Measurements from ENCODE around the gene SP7. TPM values are rescaled to one million over a fixed set of nuclear protein-coding genes. Genes with fewer than 3 reads are reported as not detected.

The SP7 gene
- 0.31 TPM for total RNA-seq

GRCh38 chr12:53336181-53336681, at the start of gene SP7:
SP7 (minus strand) TSS chr12:53336354; CDS start chr12:53335646, 708 bp downstream.

GRCh38 chr12:53380104-53380793, 44.1 kb upstream of the SP7 start, which contains the start of gene SP1:
SP1 (plus strand) TSS chr12:53380176; CDS start chr12:53380292, 116 bp downstream.

GRCh38 chr12:53299454-53300180, 36.5 kb downstream of the SP7 start, which contains the start of gene MYG1:
MYG1 (plus strand) TSS chr12:53299695; CDS start chr12:53299738, 43 bp downstream.

GRCh38 chr12:53295070-53295890, 40.9 kb downstream of the SP7 start, which contains the start of gene PFDN5:
PFDN5 (plus strand) TSS chr12:53295542; CDS start chr12:53295568, 26 bp downstream.

Other genes with a start within 250 kb of the SP7 start
- 3.8 TPM for gene IGFBP6, start 238.7 kb downstream of the SP7 start, total RNA-seq
- not detected for gene SOAT2, start 232.9 kb downstream of the SP7 start, total RNA-seq
- 23.2 TPM for gene ZNF740, start 155.6 kb downstream of the SP7 start, total RNA-seq
- gene CSAD, start 155.4 kb downstream of the SP7 start, total RNA-seq, result 52.9 TPM
- gene ITGB7, start 129.1 kb downstream of the SP7 start, total RNA-seq, result not detected
- 5.0 TPM for gene RARG, start 104.1 kb downstream of the SP7 start, total RNA-seq
- gene ESPL1, start 68.1 kb downstream of the SP7 start, total RNA-seq, result 2.8 TPM
- gene PFDN5, start 40.8 kb downstream of the SP7 start, total RNA-seq, result 432 TPM
- 46.3 TPM for gene MYG1, start 36.7 kb downstream of the SP7 start, total RNA-seq
- 38.8 TPM for gene AAAS, start 14.7 kb downstream of the SP7 start, total RNA-seq
- 23.5 TPM for gene SP1, start 43.8 kb upstream of the SP7 start, total RNA-seq
- gene AMHR2, start 87.5 kb upstream of the SP7 start, total RNA-seq, result not detected
- 6.6 TPM for gene PRR13, start 105.4 kb upstream of the SP7 start, total RNA-seq
- gene PCBP2, start 115.7 kb upstream of the SP7 start, total RNA-seq, result 324 TPM
- 61.0 TPM for gene MAP3K12, start 163.1 kb upstream of the SP7 start, total RNA-seq
- gene TARBP2, start 164.9 kb upstream of the SP7 start, total RNA-seq, result 41.3 TPM
- not detected for gene NPFF, start 171.1 kb upstream of the SP7 start, total RNA-seq